HuH-7 (cell line): ENCODE results near the gene PGGT1B.
"Not testable (repeated sequence)": the region's sequence is repeated elsewhere in the genome, so short reads cannot be mapped to it uniquely, and the experiment has no call there.

Experiments
- DNase-seq: peaks from one replicate; pipeline ENCODE4 v3.0.0; 2011; ENCODE audit warnings: low spot score

PGGT1B gene

GRCh38 chr5:115257981-115258380 is 4.7 kb downstream of the PGGT1B start:
- DNase-seq: no peak

GRCh38 chr5:115249379-115249778 is 13.3 kb downstream of the PGGT1B start:
- not testable (repeated sequence) for DNase-seq

- no peak for DNase-seq
These were observed 16.2 kb downstream of the PGGT1B start for GRCh38 chr5:115246361-115246991.

- DNase-seq: no peak
These were observed 19.3 kb downstream of the PGGT1B start for GRCh38 chr5:115243412-115243811.

GRCh38 chr5:115241881-115242642 is 20.6 kb downstream of the PGGT1B start:
- no peak for DNase-seq

GRCh38 chr5:115237066-115237465 is 25.6 kb downstream of the PGGT1B start:
- no peak for DNase-seq

GRCh38 chr5:115236599-115236998 is 26.1 kb downstream of the PGGT1B start:
- DNase-seq: no peak

- no peak for DNase-seq
These were observed 31.1 kb downstream of the PGGT1B start for GRCh38 chr5:115231598-115231997.

- no peak for DNase-seq
These were observed 33.1 kb downstream of the PGGT1B start for GRCh38 chr5:115229606-115230005.

GRCh38 chr5:115227281-115227680 is 35.4 kb downstream of the PGGT1B start:
- DNase-seq: no peak

GRCh38 chr5:115214541-115214940 is 48.1 kb downstream of the PGGT1B start:
- DNase-seq: no peak

- no peak for DNase-seq
These were observed 53.4 kb downstream of the PGGT1B start for GRCh38 chr5:115209279-115209678.

- DNase-seq: no peak
These were observed 59.7 kb downstream of the PGGT1B start for GRCh38 chr5:115202952-115203351.

- no peak for DNase-seq
These were observed 66.5 kb downstream of the PGGT1B start for GRCh38 chr5:115196161-115196560.

GRCh38 chr5:115194676-115195075 is 68.0 kb downstream of the PGGT1B start:
- DNase-seq: no peak

GRCh38 chr5:115193295-115193694 is 69.4 kb downstream of the PGGT1B start:
- DNase-seq: no peak

GRCh38 chr5:115192098-115192497 is 70.6 kb downstream of the PGGT1B start:
- DNase-seq: no peak

- no peak for DNase-seq
These were observed 71.1 kb downstream of the PGGT1B start for GRCh38 chr5:115191474-115192031.

- no peak for DNase-seq
These were observed 72.3 kb downstream of the PGGT1B start for GRCh38 chr5:115190388-115190787.

GRCh38 chr5:115189866-115190265 is 72.8 kb downstream of the PGGT1B start:
- DNase-seq: no peak

- no peak for DNase-seq
These were observed 75.9 kb downstream of the PGGT1B start for GRCh38 chr5:115186794-115187193.

GRCh38 chr5:115184770-115185169 is 77.9 kb downstream of the PGGT1B start:
- DNase-seq: no peak

GRCh38 chr5:115181757-115182156 is 80.9 kb downstream of the PGGT1B start:
- DNase-seq: no peak
